GM18861 (cell line): Measurements from ENCODE around the gene DNAH17.

Source experiments
- ATAC-seq: cut with Tn5 transposase; IDR thresholded peaks from one replicate; pipeline ENCODE4 v1.9.1; 2021; ENCODE audit not compliant: unreplicated experiment

DNAH17 gene

DNA sequence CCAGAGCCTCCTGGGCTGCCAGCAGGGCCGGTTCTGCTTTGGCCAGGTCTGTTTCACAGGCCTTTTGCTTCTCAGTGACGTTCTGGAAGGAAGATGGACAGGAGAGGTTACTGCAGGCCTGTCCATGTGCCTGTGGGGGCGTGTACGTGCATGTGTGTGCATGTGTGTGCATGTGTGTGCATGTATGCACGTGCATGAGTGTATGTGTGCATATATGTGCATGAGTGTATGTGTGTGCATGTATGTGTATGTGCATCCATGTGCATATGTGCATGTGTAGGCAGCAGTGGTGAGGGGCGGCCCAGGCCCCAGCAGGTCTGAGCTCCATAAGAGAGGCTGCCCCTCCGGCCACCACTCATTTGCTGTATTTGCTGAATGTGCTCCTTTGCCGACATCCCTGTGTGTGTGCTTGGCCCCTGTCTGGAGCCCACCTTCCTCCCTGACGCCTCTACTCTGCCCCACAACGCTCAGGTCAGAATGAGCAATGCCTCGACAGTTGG, 117.0 kb downstream of the DNAH17 start:
- ATAC-seq = no peak

DNA sequence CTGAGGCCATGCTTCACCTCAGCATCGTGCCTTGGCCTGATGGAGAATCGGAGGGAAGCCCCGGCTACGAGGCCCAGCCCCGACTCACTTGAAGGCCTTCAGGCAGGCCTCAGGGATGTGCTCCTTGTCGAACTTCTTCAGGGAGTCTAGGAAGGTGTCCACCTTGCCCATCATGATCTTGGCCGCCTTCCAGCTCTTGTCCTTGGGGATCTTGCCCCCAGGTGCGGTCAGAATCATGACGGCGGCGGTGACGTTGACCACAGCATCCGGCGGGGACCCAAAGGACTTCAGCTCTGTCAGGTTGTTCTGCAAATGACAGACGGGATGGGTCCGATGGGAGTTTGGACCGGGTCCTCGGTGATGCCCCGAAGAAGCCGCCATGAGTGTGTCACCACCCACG, 117.5 kb downstream of the DNAH17 start:
- ATAC-seq = no peak

DNA sequence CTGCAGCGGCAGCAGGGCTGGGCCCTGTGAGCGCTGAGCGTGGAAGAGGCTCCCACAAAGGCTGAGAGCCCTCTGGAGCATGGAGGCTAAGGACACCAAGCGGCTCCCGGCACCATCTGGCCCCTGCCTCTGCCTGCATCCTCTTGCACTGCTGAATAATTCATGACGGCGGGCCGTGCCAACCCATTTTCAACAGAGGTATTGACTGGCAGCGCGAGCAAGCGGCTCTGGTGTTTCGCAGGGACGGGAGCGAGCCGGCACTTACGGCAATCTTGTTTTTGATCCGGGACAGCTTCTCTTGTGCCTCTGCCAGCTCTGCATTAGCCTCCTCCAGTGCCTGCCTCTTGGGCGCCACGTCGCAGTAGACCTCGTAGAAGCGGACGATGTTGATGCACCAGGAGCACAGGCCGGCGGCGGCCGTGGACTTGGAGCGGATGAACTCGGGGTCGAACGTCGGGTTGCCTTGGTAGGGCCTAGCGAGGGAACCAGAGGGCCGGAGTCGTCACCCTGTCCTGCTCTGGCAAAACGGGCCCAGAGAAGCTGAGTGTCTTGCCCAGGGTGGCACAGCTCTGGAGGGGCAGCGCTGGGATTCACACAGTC, 118.4 kb downstream of the DNAH17 start:
- no peak for ATAC-seq

DNA sequence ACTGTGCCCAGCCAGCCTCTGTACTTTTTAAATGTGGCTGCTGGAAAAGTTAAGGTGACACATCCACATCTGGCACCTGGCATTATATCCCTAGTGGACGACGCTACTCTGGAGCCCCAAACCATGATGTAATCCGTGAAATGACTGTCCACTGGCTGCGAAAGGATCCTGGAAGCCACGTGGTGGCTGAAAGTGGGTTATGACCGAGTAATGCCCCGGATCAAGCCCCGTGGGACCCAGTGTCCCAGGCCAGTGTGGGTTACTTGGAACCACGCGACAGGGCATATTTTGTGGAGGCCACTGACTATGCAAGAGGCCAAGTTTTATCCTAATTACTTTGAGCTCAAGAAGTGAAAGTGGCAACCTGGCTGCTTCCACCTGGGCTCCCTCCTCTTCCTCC, 119.1 kb downstream of the DNAH17 start:
- ATAC-seq = no peak

DNA sequence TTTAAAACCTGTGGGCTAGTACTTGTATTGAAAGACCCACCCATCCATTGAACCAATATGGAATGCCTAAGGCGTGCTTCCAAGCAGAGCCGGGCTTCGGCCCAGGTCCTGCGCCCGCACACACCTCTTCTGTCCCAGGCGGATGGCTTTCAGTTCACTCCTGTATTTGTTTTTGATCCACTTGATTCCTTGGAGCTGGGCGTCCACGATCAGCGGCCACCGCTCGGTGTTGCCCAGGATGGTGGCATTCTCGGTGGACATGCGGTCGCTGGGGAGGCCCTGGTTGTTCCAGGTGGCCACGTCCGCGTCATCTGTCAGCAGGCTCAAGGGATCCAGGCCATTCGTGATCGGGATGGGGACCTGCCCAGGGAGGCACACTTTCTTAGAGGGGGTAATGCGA, 122.8 kb downstream of the DNAH17 start:
- no peak for ATAC-seq

DNA sequence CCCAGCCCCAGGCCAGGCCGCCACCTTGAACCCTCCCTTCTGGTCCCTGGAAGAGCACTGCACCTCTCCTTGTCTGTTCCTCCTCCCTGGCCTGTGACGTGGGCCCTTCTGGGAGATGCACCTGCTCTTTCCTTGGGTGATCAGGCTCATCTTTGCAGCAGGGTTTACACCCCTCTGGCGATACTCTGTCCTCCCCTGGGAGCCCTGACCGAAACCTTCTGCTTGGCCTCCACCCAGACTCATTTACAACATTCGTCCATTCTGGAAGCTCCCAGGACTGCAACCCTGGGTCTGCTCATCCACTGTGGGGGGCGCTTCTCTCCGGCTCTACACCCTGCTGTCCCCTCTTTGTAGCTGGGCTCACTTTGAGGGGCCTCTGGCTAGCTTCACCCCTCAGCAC, 125.4 kb downstream of the DNAH17 start:
- ATAC-seq = no peak

DNA sequence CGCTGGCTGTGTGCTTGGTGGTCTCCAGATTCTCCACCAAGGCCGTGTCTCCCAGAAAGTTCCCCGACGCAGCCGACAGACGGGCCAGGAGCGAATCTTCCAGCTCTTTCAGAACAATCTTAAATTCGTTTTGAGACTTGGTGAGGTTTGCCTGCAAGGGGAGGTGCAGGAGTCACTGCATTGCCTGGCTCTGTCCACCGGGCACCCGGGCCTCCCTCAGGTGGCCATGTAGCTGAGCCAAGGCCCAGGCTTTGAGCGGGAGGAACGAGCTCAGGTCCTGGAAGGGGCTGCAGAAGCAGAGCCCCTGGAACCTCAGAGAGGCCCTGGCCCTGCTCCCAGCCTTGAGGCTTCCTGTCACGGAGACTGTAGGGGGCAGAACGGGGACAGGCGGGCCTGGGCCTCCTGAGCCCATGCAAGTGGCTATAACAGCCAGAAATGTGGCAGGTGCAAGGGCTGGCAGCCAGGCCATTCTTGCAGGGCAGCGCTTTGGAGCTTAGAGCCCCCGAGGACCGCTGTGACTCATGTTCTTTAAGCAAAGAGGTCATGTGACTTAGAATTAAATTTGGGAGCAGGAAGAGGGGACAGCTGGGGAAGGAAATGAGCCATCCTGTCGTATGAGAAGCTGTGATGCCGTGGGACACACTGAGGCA, 126.4 kb downstream of the DNAH17 start:
- ATAC-seq = no peak

DNA sequence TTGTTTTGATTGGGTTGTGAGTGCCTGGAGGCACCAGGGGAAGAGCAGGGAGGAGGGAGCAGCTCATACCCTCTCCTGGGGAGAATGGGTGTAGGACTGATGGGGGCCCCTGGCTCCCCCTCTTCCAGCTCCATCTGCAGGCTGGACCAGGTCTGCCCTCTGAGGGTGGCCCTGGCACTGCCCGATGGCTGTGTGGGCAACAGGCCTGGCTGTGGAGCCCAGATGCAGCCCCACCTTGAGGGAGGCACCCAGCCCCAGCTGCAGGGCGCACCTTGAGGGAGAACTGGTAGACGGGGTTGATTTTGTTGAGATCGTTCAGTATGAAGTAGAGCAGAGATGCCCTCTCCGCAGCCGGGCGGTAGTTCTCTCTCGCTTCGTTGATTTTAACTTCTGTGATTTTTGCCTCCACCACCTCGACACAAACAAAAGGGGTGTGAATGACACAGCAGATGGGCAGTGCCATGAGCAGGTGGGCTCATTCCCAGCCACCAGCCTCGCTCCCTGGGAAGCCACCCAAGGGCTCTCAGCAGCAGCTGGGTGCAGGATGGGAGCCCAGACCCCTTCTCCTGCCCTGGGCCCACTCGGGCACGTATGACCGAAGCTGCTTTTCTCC, 127.1 kb downstream of the DNAH17 start:
- ATAC-seq = no peak

DNA sequence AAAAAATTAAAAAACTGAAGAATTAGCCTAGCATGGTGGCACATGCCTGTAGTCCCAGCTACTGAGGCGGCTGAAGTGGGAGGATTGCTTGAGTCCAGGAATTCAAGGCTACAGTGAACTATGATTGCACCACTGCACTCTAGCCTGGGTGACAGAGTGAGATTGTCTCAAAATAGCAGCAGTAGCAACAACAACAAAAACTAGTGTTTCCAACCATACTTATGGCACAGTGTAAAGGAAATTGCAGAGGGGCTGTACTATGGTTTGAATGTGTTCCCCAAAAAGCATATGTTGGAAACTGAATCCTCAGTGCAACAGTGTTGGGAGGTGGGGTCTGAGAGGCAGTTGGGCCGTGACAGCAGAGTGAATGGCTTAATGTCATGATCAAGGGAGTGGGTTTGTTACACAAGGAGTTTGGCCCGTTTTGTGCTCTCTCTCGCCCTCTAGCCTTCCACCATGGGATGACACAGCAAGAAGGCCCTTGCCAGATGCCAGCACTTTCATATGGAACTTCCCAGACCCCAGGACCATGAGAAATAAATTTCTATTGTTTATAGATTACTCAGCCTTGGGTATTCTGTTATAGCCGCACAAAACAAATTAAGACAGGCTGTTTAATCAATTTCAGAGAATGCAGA, 128.7 kb downstream of the DNAH17 start:
- no peak for ATAC-seq

DNA sequence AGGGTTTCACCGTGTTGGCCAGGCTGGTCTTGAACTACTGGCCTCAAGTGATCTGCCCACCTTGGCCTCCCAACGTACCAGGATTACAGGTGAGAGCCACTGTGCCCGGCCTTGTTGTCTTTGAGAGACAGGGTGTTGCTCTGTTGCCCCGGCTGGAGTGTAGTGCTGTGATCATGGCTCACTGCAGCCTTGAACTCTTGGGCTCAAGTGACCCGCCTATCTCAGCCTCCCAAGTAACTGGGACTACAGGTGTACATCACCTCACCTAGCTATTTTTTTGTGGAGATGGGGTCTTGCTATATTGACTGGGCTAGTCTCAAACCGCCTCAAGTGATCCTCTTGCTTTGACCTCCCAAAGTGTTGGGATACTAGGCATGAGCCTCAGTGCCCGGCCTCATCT, 130.4 kb downstream of the DNAH17 start:
- ATAC-seq = no peak

DNA sequence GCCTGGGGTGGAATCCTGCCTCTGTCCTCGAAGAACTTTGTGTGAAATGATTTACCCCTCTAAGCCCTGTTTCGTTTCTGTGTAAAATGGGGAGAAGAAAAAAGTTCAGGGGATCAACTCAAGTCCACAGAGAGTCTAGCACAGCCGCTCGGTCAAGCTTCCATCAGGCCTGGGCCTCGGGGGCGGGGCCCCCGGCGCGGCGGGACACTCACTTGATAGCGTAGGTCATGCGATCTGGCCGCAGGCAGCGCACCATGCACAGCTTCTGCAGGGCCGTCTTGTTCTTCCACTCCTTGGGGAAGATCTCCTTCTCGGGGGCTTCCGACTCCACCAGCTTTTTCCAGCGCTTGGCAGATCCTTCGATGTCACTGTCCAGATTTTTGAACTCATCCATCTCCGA, 132.8 kb downstream of the DNAH17 start:
- no peak for ATAC-seq

DNA sequence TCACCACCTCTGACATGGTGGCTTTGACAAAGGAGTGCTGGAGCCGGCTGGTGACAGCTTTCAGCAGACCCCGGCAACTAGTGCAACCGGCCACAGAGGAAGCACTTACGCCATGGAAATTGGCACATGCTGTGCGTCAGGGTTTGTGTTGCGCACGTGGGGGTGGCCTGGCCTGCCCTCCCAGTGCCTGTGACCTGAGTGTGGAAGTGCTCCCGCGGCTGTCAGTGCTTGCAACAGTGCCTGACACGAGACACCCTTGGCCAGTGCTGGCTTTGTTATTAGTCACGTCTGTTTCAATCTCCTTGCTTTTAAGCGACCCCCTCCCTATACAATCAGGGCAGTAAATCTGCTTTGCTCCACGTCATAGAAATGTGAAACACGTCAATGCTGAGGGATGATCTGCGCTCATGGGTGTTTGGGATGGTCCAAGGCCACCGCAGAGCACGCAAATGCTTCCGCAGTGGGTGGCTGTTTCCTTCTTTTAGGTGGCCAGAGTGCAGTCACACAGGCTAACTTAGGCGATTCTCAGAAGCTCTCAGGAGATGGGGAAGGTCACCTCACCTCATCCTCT, 134.5 kb downstream of the DNAH17 start:
- no peak for ATAC-seq

DNA sequence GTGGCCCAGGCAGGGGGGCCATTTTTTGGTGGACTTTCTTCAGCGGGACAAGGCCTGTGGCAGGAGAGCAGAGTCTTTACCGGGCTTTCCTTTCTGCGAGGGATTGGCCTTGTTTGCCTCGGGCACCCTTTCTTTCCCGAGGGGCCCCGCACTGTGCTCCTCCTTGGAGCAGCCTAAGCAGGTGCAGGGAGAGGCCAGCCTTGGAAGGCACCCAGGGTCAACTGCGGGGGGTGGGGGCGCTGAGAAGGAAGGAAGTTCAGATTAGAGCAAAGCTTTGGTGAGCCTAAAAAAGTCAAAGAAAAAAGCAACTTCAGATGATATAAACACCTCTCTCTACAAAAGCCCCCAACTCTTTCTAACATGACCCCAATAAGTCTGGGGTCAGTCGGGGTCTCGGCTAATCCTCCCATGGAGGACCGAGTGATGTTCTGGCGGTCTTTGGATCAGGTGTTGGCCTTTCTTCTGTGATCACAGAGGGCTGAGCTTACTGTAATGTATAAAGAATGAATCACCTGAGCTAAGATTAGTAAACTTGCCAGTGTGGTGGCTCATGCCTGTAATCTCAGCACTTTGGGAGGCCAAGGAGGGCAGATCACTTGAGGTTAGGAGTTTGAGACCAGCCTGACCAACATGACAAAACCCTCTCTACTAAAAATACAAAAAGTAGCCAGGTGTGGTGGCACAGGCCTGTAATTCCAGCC, 135.8 kb downstream of the DNAH17 start:
- no peak for ATAC-seq

DNA sequence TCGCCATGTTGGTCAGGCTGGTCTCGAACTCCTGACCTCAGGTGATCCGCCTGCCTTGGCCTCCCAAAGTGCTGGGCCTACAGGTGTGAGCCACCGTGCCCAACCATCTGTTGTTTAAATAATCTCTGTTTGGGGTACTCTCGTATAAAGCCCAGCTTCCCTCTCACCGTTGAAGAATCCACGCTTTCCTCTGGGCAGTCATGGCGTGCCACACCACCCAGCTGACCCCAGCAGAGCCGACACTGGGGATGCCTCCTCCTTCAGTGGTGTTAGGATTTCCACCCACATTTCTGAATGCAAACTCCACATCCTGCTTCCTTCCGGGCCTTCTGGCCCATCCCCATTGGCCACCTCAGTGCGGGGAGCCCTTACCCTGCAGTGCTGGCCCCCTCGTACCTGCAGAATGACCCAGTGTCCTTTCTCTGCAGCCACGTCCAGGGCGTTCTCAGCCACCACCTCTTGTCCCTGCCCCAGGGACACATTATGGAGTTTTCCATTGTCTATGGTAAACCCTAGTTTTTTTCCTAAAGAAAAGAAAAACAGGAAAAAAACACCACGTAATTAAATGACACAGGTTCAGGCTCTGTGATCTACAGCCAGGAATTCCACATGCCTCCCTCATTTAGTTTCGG, 138.4 kb downstream of the DNAH17 start:
- ATAC-seq = no peak

DNA sequence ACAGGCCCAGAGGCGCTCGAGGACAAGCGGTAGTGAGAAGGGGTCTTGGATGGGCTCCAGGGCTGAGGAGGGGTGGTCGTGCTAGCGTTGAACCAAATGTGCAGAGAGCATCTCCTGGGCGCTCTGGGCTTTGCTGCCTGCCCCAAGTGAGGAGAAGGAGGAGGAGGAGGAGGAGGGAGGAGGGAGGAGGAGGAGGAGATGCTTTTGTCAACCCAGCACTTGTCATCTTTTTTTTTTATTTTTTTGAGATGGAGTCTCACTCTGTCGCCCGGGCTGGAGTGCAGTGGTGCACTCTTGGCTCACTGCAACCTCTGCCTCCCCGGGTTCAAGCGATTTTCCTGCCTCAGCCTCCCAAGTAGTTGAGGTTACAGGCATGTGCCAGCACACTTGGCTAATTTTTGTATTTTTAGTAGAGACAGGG, 138.9 kb downstream of the DNAH17 start:
- no peak for ATAC-seq

DNA sequence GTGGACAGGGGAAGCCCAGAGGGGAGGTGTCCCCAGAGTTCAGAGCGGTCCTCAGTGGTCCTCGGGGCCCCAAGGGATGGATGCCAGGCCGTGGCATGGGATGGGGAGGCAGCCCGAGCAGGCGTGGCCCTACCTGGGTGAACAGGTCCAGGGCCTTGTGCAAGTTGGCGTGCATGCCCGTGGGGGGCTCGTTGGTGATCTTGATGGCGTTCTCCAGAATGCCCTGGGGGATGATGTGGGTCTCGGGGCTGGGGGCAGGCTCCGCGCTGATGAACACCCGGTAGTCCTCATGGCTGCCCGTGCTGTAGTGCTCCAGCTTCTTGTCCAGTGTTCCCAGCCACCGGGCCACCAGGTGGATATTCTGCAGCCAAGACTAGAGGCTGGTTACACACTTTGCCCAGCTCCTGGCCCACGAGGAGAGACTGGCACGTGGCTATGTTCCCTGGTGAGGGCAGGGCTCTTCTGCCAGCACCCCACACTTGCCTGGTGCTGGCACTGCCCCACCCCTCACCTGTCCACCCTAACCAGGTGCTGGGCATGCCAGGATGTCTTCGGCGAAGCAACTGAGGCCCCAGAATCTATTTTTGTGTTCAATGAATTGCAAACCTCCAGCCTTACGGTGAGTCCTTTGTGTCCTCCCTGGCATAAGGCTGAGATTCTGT, 139.6 kb downstream of the DNAH17 start:
- ATAC-seq = no peak

DNA sequence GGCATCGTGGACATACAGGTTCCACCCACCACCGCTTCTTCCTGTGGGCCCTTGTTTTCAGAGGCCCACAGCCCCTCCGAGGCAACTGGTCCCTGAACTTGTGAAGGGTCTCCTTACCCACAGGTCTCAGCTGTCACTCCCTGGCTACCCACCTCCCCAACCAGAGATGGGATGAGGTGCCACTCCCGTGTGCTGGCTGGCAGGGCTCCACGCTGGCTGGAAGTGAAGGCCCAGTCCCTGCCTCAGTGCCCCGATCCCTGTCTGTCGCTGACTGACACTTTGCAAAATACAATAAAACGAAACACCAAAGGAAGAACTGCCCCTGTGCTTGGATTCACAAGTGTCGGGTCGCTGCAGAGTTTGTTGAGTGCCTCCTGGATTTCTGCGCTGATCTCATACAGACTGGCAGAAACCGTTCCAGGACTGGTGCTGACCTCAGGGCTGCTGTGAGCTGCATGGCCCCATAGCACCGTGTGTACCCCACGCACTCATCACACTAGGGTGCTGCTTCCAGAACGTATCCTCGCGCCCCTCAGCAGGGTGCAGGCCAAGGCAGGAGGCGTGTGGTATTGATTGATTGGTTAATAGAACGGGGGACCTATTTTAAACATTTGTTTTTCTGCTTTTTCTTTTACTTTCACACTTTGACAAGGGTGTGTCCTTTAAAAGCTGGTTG, 141.7 kb downstream of the DNAH17 start:
- no peak for ATAC-seq

DNA sequence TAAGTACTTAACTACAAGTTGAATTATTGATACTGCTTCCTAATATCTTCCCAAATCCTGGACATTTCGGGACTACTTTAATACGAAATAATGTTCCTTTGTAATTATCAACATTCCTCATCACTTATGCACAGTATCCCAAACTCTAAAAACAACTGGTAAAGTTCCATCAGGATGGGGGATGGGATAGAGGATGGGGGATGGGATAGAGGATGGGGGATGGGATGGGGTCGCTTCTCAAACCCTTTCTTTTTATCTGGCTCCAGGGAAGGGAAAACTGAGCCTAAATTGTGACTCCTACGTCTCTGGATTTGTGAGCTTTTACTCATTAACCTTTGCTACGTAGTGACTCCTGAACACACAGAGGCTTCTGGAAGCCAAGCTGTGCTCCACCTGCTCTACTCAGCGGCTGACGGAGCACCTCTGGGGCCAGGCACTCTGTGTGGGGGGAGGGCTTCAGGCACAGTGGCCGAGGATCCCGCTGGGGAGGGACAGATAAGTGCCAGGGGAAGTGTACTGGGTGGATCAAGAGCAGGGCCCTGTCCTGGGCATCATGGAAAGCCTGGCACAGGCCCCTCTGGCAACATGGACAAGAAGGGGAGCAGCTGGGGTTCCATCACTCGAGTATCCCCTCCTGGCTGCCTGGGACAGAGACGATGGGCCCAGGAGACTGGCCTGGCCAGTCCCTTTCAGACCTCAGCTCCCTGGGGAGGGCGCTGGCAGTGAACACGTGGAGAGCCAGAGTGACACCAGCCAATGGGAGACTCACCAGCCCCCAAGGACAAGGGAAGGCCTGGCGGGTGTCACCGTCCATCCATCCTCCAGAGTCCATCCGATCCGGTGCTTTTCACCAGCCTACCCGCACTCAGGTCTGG, 142.5 kb downstream of the DNAH17 start:
- no peak for ATAC-seq
